ENCODE results near the gene HSD17B8. TPM values are rescaled to one million over a fixed set of nuclear protein-coding genes. Genes with fewer than 3 reads are reported as not detected.

HSD17B8 gene
- total RNA-seq, 1 experiment from 2014 or later, result 22.0 TPM

- ChIA-PET CTCF (interaction anchor here (1.7 kb wide), 1 partner anchor 13 kb away, joined by 5 read pairs; no protein-coding TSS in a partner anchor), RAD21 (ENCODE audit: low non-redundant PET in 1 of 2, low total read pairs in 2 of 2, uncharacterized antibody in 2 of 2, unreplicated experiment in 2 of 2) (no interaction called here), POLR2A (no interaction called here)
- Histone ChIP-seq H2AFZ (ENCODE audit: low read depth, low read length, poor library complexity, severe bottlenecking) (no peak overlapping the region), H3K9me3 (ENCODE audit: control insufficient read depth in 1 of 2, insufficient read depth in 1 of 2, low read depth in 1 of 2, low read length in 2 of 2) (no peaks in the 10 kb centered on the region), H3K36me3 (ENCODE audit: control insufficient read depth in 1 of 2, insufficient read depth in 2 of 2, low read length in 2 of 2) (no peaks in the 10 kb centered on the region), H3K4me2 (ENCODE audit: low read length) (no peak overlapping the region), H3K4me3 (replicated peaks in 1 of 2; ENCODE audit: low read depth in 1 of 2, low read length in 2 of 2) (no peak overlapping the region), H4K20me1 (ENCODE audit: insufficient read depth) (no peaks in the 10 kb centered on the region), H3K4me1 (ENCODE audit: control insufficient read depth in 1 of 2, insufficient read depth in 2 of 2, low read length in 2 of 2) (no peaks in the 10 kb centered on the region), H3K27me3 (ENCODE audit: insufficient read depth, low read length) (no peaks in the 10 kb centered on the region; the same call in 1 of the 2 replicates), H3K79me2 (ENCODE audit: insufficient read depth, low read length) (no peaks in the 10 kb centered on the region), H3K9ac (ENCODE audit: low read length) (no peak overlapping the region), H3K9me2 (ENCODE audit: insufficient read depth) (no peaks in the 10 kb centered on the region), H3K27ac (ENCODE audit: low read depth, low read length) (no peak overlapping the region)
- TF ChIP-seq ZNF274 (IDR thresholded peaks at IDR 0.05; ENCODE audit: low read depth, low read length) (no peak), FOSL1 (IDR thresholded peaks at IDR 0.05; ENCODE audit: low read depth) (no peak)
- ATAC-seq, result no peak
- BruUV-seq (replicated peaks), result no TSS peak
- intact Hi-C loops (cut with micrococcal nuclease), result no loop called here
- DNase-seq (ENCODE audit: low read depth, low spot score), result no peak
Observed at GRCh38 chr6:33235221-33235634, 30.8 kb downstream of the HSD17B8 start.

GRCh38 chr6:33236328-33236727, 31.9 kb downstream of the HSD17B8 start:
- H3K4me2 ChIP-seq (ENCODE audit: low read length), result no peak overlapping the region
- H3K79me2 ChIP-seq (ENCODE audit: insufficient read depth, low read length), result no peaks in the 10 kb centered on the region
- CTCF ChIA-PET, result interaction anchor here (0.8 kb wide), 1 partner anchor 12 kb away, joined by 3 read pairs; no protein-coding TSS in a partner anchor
- no peaks in the 10 kb centered on the region for H4K20me1 ChIP-seq (ENCODE audit: insufficient read depth)
- TF ChIP-seq POLR2AphosphoS5 (IDR thresholded peaks at IDR 0.05; ENCODE audit: low read depth, low read length), result no peak
- no peak for TF ChIP-seq SRF (IDR thresholded peaks at IDR 0.05; ENCODE audit: low read depth)
- no peak for TF ChIP-seq EZH2phosphoT487 (IDR thresholded peaks at IDR 0.05; ENCODE audit: borderline replicate concordance)
- TF ChIP-seq MAX (IDR thresholded peaks at IDR 0.05), result no peak
- TF ChIP-seq ELF1 (IDR thresholded peaks at IDR 0.05; ENCODE audit: borderline replicate concordance, low read depth), result no peak
- no peak for TF ChIP-seq SIN3A (IDR thresholded peaks at IDR 0.05; ENCODE audit: low read depth)
- no peak for TF ChIP-seq EGR1 (IDR thresholded peaks at IDR 0.05; ENCODE audit: low read depth)
- TF ChIP-seq FOSL1 (IDR thresholded peaks at IDR 0.05; ENCODE audit: low read depth), result no peak
- BruUV-seq (replicated peaks), result no TSS peak
- H3K9me3 ChIP-seq (ENCODE audit: control insufficient read depth in 1 of 2, insufficient read depth in 1 of 2, low read depth in 1 of 2, low read length in 2 of 2), result no peaks in the 10 kb centered on the region
- no peak for ATAC-seq
- H3K27me3 ChIP-seq (ENCODE audit: insufficient read depth, low read length), result no peaks in the 10 kb centered on the region; the same call in 1 of the 2 replicates
- no peaks in the 10 kb centered on the region for H3K4me1 ChIP-seq (ENCODE audit: control insufficient read depth in 1 of 2, insufficient read depth in 2 of 2, low read length in 2 of 2)
- H3K4me3 ChIP-seq (replicated peaks in 1 of 2; ENCODE audit: low read depth in 1 of 2, low read length in 2 of 2), result no peak overlapping the region
- H2AFZ ChIP-seq (ENCODE audit: low read depth, low read length, poor library complexity, severe bottlenecking), result no peak overlapping the region
- H3K27ac ChIP-seq (ENCODE audit: low read depth, low read length), result no peak overlapping the region
- DNase-seq (ENCODE audit: low read depth, low spot score), result no peak
- H3K9ac ChIP-seq (ENCODE audit: low read length), result no peak overlapping the region
- RAD21 ChIA-PET (ENCODE audit: low non-redundant PET in 1 of 2, low total read pairs in 2 of 2, uncharacterized antibody in 2 of 2, unreplicated experiment in 2 of 2), result no interaction called here
- H3K9me2 ChIP-seq (ENCODE audit: insufficient read depth), result no peaks in the 10 kb centered on the region
- H3K36me3 ChIP-seq (ENCODE audit: control insufficient read depth in 1 of 2, insufficient read depth in 2 of 2, low read length in 2 of 2), result no peaks in the 10 kb centered on the region
- POLR2A ChIA-PET, result interaction anchor here (0.7 kb wide), 1 partner anchor 104 kb away, joined by 3 read pairs; no protein-coding TSS in a partner anchor
- intact Hi-C loops (cut with micrococcal nuclease), result no loop called here

Data from HCT116 (cell line).